Stimulated activated CD8-positive, alpha-beta memory T cell treated with anti-CD3 and anti-CD28 coated beads, Interleukin-12 subunit alpha, Interleukin-12 subunit beta, amount 100 ng/mL, for 24 hours (primary cell): ENCODE results near the gene SMAD2.

Source experiments
- DNase-seq: peaks from one replicate; pipeline ENCODE4 v3.0.0-alpha.2; 2020; ENCODE audit errors: extremely low read depth

The SMAD2 gene

GRCh38 chr18:47932190-47932589 lies 1.7 kb upstream of the SMAD2 start:
- DNase-seq = no peak

- no peak for DNase-seq
Measured at GRCh38 chr18:47931718-47932103, 1.3 kb upstream of the SMAD2 start.

- DNase-seq = peak; percentile 87
Measured at GRCh38 chr18:47930931-47931717, 665 bp upstream of the SMAD2 start.

DNA sequence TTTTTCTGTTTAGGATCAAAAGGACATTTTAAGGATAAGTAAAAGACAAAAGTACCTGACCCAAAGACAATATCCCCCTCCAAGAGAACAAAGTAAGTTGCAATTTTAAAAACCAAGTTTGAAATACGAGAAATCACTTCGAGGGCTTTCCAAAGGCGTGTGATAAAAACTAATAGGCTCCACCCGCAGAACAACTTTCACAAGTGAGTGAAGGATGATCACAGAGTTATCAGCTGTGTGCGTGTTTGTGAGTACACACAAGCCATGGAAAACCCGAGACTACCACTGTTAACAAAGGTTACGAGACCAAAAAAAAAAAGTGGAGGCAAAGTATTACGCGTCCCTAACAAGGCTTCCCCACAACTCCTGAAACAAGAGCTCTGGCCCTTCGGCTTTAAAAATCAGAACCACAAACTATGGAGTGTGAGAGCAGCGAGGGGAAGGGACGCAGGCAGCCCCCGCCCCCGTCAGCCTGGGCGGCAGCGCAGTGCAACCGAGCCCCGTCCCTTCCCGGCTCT lies 719 bp downstream of the SMAD2 start:
- DNase-seq = no peak

DNA sequence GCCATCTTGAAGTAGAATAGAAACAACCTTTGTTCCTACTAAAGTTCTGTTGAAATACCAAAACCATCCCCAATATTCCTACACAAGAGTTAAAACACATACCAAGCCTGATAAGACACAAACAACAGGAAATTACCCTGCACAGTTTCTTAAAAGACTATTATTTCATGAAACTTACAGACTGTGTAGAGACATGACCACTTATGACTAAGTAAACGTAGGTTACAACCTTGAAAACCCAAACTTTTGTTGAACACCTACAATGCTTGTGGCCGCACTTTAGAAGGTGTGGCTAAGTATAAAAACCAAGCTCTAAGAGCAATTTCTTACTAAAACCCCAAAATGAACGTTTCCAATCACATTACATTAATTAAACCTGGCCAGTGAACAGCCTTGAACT lies 2.0 kb downstream of the SMAD2 start:
- DNase-seq = no peak

- no peak for DNase-seq
Measured at GRCh38 chr18:47926101-47926850, 4.2 kb downstream of the SMAD2 start.

- no peak for DNase-seq
Measured at GRCh38 chr18:47919916-47920315, 10.5 kb downstream of the SMAD2 start.

- DNase-seq = no peak
Measured at GRCh38 chr18:47917923-47918610, 12.4 kb downstream of the SMAD2 start.

DNA sequence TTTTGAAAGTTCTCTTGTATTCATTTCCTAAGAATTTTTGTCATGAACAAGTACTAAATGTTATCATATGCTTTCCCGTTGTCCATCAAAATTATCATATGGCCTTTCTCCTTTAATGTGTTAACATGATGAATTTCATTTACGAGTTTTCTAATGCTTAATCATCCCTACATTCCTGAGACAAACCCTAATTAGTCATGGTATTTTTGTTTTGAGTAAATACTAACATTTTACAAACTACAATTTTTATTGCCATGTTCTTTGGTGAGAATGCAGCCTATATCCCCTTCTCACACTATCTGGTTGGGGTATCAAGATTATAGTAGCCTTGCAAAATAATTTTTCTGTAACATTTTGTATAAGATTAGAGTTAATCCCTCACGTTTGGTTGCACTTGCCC lies 14.5 kb downstream of the SMAD2 start:
- DNase-seq = no peak

- DNase-seq = no peak
Measured at GRCh38 chr18:47915229-47915628, 15.2 kb downstream of the SMAD2 start.

GRCh38 chr18:47912794-47913585 lies 17.5 kb downstream of the SMAD2 start:
- no peak for DNase-seq

- DNase-seq = no peak
Measured at GRCh38 chr18:47912343-47912742, 18.1 kb downstream of the SMAD2 start.

- no peak for DNase-seq
Measured at GRCh38 chr18:47911877-47912276, 18.6 kb downstream of the SMAD2 start.

GRCh38 chr18:47909484-47909883 lies 21.0 kb downstream of the SMAD2 start:
- no peak for DNase-seq

GRCh38 chr18:47908592-47908991 lies 21.9 kb downstream of the SMAD2 start:
- no peak for DNase-seq

- no peak for DNase-seq
Measured at GRCh38 chr18:47906408-47906807, 24.1 kb downstream of the SMAD2 start.

- DNase-seq = no peak
Measured at GRCh38 chr18:47903809-47904208, 26.6 kb downstream of the SMAD2 start.

- DNase-seq = no peak
Measured at GRCh38 chr18:47901624-47902362, 28.7 kb downstream of the SMAD2 start.

DNA sequence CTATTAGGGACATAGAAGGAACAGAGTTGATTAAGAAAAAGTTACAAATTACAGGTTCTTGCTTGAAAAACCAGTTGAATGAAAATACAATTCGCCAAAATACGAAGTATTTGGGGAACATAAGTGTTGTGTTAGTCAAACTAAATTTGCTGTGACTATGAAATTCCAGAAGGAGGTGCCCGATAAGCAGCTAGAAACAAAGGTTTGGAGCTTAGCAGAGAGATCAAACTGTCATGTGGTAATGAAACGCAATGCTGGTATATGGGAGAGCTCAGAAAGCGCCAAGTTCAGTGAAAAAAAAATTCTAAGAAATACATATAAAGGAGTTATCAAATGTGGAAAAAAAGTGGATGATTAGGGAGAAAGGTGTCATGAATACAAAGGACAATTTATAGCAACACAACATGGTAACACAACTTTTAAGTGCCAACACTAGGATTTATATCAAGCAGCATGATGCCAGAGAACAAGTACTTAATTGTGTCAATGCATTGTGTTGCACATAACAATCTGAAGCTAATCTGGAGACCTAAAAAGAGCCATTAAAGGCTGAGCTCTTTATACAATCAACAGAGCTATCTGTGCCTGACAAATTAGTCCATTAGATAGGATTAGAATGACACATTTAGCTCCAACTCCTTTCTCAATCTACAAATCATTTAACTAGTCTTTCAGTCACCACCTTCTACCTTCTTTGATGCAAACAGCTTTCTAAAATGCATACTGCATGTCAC lies 31.2 kb downstream of the SMAD2 start:
- DNase-seq = no peak

DNA sequence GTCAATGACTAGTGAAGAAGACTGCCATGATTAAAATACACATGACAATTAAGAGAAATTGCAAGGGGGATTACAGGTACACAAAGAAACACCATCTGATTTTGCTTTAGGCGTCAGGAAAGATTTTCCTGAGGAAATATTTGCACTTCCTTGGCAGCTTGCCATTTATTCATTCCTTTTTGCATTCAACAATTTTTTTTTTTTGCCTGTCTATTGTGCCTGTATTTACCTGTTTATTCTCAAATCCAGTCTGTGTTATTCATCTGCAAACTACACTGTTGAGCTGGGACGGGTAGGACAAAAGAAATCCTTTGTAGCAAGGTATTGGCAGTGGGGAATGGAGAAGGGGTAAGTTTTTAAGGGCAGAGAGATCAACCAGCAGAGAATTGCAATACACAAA lies 31.8 kb downstream of the SMAD2 start:
- DNase-seq = no peak
